Right lobe of liver (tissue), 4 donors: ENCODE results near the gene PAAF1.

Source experiments
- POLR2A ChIP-seq: fragments of 450-650 bp; IDR thresholded peaks from one replicate; pipeline ENCODE4 v1.6.1; 2017; ENCODE audit warnings: antibody characterized with exemption, mild to moderate bottlenecking
- TF ChIP-seq, protein P1 (sequence below), 4 donors: fragments of 200-600 bp in 3 of 4; fragments of 450-650 bp in 1 of 4; IDR thresholded peaks; one replicate each; pipeline versions ENCODE4 v1.5.1 to v1.8.0; 2016 to 2022; ENCODE audit warnings: antibody characterized with exemption in 4 of 4, mild to moderate bottlenecking in 2 of 4
- donor health status: DM: no; HTN: no; CAD: no.
- donor health status: DM: no; HTN: no; CAD: no.
- donor health status: DM: no; HTN: yes; CAD: no.

- TF ChIP-seq, protein P1, sequence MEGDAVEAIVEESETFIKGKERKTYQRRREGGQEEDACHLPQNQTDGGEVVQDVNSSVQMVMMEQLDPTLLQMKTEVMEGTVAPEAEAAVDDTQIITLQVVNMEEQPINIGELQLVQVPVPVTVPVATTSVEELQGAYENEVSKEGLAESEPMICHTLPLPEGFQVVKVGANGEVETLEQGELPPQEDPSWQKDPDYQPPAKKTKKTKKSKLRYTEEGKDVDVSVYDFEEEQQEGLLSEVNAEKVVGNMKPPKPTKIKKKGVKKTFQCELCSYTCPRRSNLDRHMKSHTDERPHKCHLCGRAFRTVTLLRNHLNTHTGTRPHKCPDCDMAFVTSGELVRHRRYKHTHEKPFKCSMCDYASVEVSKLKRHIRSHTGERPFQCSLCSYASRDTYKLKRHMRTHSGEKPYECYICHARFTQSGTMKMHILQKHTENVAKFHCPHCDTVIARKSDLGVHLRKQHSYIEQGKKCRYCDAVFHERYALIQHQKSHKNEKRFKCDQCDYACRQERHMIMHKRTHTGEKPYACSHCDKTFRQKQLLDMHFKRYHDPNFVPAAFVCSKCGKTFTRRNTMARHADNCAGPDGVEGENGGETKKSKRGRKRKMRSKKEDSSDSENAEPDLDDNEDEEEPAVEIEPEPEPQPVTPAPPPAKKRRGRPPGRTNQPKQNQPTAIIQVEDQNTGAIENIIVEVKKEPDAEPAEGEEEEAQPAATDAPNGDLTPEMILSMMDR (IDR thresholded peaks at IDR 0.05): no peak
- no peak for TF ChIP-seq POLR2A
Observed at GRCh38 chr11:73839123-73839457, 37.7 kb upstream of the PAAF1 start.
